Small intestine (tissue), 7 donors: ENCODE results near the gene SH3RF2. TPM values are rescaled to one million over a fixed set of nuclear protein-coding genes. Genes with fewer than 3 reads are reported as not detected.

Experiments
- DNase-seq, 2 donors: peaks; one replicate each; pipeline versions ENCODE4 v3.0.0 to v3.0.0-alpha.2; 2013
- FAIRE-seq: peaks from 2 replicates; lab custom pipeline; 2012; peaks lifted over from hg19 to GRCh38; lab: Jason Lieb, UNC
- H3K27ac ChIP-seq, 3 donors: one replicate each; pipeline ENCODE4 v1.5.1; 2013; ENCODE audit warnings: low read length in 2 of 3, mild to moderate bottlenecking in 2 of 3, control low read depth in 1 of 3, inconsistent platforms in 1 of 3, low read depth in 1 of 3, moderate library complexity in 1 of 3
- H3K27me3 ChIP-seq, 3 donors: one replicate each; pipeline ENCODE4 v1.6.1; 2013; ENCODE audit warnings: low read length in 3 of 3, inconsistent platforms in 1 of 3; ENCODE audit not compliant: control insufficient read depth in 3 of 3, insufficient read depth in 3 of 3
- H3K36me3 ChIP-seq, 3 donors: one replicate each; pipeline ENCODE4 v1.6.1; 2013; ENCODE audit warnings: low read length in 3 of 3, inconsistent platforms in 1 of 3, low read depth in 1 of 3, mild to moderate bottlenecking in 1 of 3, moderate library complexity in 1 of 3; ENCODE audit not compliant: control insufficient read depth in 3 of 3, insufficient read depth in 2 of 3
- H3K4me1 ChIP-seq, 3 donors: one replicate each; pipeline ENCODE4 v1.6.1; 2013; ENCODE audit warnings: low read length in 2 of 3, inconsistent platforms in 1 of 3, low read depth in 1 of 3, mild to moderate bottlenecking in 1 of 3, moderate library complexity in 1 of 3; ENCODE audit not compliant: control insufficient read depth in 3 of 3, insufficient read depth in 2 of 3
- H3K4me3 ChIP-seq, 3 donors: one replicate each; pipeline ENCODE4 v1.5.1; 2013; ENCODE audit warnings: low read length in 3 of 3, control low read depth in 1 of 3, inconsistent platforms in 1 of 3, low read depth in 1 of 3, mild to moderate bottlenecking in 1 of 3, moderate library complexity in 1 of 3
- H3K9me3 ChIP-seq, 2 donors: one replicate each; pipeline ENCODE4 v1.6.1; 2013; ENCODE audit warnings: low read depth in 1 of 2, low read length in 1 of 2; ENCODE audit not compliant: control insufficient read depth in 2 of 2, insufficient read depth in 1 of 2
- WGBS, 3 donors: extraction: QIAGEN DNeasy Blood & Tissue Kit; methylation state at CpG; one replicate each; pipeline ENCODE4 v1.1.7; 2013; 5-methylcytosine and 5-hydroxymethylcytosine counted together
- polyA plus RNA-seq, 4 donors: library from polyadenylated mRNA; stranded (reverse) in 3 of 4; unstranded in 1 of 4; fragments of 200-250 nt in 3 of 4; fragments of 120-200 nt in 1 of 4; gene quantifications; one replicate each; pipeline versions ENCODE4 v1.2.1 to v1.2.3, GENCODE V29; 2013
- donor health status: healthy with polysubstance abuse.
- donor health status: control.
- donor health status: control.
- donor health status: Bipolar disorder and iron deficiency.
- donor health status: healthy.

Gene SH3RF2
- polyA plus RNA-seq, 4 donors, result 14.3 to 44.0 (median 24.3) TPM

DNA sequence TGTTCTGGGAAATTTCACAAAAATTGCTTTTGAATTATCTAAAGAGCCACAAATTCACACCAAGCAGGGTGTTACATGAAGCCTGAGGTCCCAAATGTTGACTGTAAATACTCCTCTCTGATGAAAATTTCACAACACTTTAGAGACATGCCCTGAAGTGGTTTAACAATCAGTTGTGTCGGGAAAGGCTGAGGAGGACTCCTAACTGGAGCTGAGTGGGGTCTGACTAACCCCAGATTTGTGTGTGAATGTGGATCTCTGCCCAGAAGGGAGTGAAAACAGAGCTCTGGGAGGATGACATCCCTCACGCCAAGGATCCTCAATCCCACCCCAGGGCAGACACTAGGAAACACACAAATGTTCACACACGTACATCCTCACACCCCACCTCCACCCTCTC, 32.5 kb upstream of the SH3RF2 start:
- WGBS, 3 donors, result 65 to 83% (median 73%) methylated on average over 3 of the region's 3 CpGs

GRCh38 chr5:145904743-145905142, 31.6 kb upstream of the SH3RF2 start:
- Histone ChIP-seq H3K4me1 (no peaks in the 10 kb centered on the region), H3K9me3 (no peaks in the 10 kb centered on the region), H3K36me3 (no peaks in the 10 kb centered on the region), H3K27ac (no peak overlapping the region), H3K4me3 (no peak overlapping the region), H3K27me3 (no peaks in the 10 kb centered on the region)
- DNase-seq (no peak), FAIRE-seq (no peak)
- 81 to 83% (median 83%) methylated on average over 5 of the region's 5 CpGs for WGBS, 3 donors

More for the DNA sequence above, 32.5 kb upstream of the SH3RF2 start:
- Histone ChIP-seq H3K4me1 (no peaks in the 10 kb centered on the region), H3K4me3 (no peak overlapping the region), H3K27ac (no peak overlapping the region), H3K36me3 (no peaks in the 10 kb centered on the region), H3K27me3 (no peaks in the 10 kb centered on the region), H3K9me3 (no peaks in the 10 kb centered on the region)
- DNase-seq, result no peak
- FAIRE-seq, result no peak

- H3K4me1 ChIP-seq, result no peaks in the 10 kb centered on the region
- WGBS, 3 donors, result 67 to 77% (median 70%) methylated on average over 1 of the region's 1 CpG
- H3K27ac ChIP-seq, result no peak overlapping the region
- no peaks in the 10 kb centered on the region for H3K9me3 ChIP-seq
- FAIRE-seq, result no peak
- no peaks in the 10 kb centered on the region for H3K27me3 ChIP-seq
- no peaks in the 10 kb centered on the region for H3K36me3 ChIP-seq
- no peak overlapping the region for H3K4me3 ChIP-seq
- DNase-seq, result no peak
These were observed 30.0 kb upstream of the SH3RF2 start for GRCh38 chr5:145906401-145906800.

DNA sequence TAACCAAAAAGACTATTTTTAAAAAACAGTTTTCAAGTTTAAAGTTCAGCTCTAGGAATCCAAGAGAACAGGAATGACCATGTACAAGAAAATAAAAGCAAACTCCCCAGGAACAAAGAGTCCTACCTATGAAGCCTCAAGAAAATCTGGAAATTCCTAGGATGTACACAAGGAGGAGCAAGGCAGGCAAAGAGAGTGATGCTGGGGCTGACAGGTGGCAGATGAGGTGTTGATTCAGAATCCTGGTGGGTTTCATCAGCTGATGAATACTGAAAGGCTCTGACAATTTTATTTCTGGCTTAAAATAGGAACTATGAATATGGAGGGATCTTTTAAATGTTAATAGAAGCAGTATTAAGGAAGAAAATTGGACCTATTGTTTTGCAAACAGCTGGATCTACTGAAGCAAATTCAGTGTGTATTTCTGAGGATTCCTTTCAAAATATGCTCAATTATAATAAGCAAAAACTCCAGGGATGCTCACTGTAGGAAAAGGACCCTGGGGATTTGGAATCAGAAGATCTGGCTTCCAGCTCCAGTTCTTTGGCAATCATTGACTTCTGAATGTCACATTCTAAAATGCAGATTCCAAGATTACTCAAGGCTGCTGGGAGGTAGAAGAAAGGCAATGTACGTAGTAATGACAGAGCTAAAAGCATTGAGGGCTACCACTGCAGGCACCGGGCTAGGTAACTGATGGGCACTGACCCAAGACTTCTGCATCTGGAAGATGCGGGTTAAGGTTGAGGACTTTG, 28.0 kb upstream of the SH3RF2 start:
- DNase-seq (peak; percentile 22 to 31), FAIRE-seq (no peak)
- Histone ChIP-seq H3K36me3 (no peaks in the 10 kb centered on the region), H3K4me3 (no peak overlapping the region), H3K27ac (no peak overlapping the region), H3K4me1 (peaks cover 0 to 6% (median 0%) of the 10 kb centered on the region in 3 donors), H3K9me3 (no peaks in the 10 kb centered on the region), H3K27me3 (no peaks in the 10 kb centered on the region)
- 44 to 72% (median 46%) methylated on average over 3 of the region's 3 CpGs for WGBS, 3 donors

DNA sequence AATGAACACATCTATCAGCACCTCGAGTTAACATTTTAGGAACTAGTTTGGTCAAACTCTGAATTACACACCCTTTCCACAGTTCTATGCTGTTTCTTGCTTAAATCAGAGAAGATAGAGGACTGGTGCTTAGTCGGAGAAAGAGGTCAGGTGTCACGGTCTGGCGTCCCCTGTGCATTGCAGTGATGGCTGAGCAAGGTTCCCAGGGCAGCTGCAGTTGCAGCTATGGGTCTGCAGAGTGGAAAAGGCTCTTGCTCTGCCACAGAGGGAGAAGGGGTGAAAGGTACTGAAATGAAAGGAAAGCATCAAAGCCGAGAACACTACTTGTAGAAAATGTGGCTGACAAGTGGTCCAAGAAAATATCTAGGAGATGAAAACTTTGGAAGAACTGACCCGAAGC, 25.2 kb upstream of the SH3RF2 start:
- Histone ChIP-seq H3K27ac (no peak overlapping the region), H3K4me3 (no peak overlapping the region), H3K9me3 (no peaks in the 10 kb centered on the region), H3K4me1 (peaks cover 0 to 6% (median 0%) of the 10 kb centered on the region in 3 donors), H3K36me3 (no peaks in the 10 kb centered on the region), H3K27me3 (no peaks in the 10 kb centered on the region)
- DNase-seq, result no peak
- 72 to 80% (median 77%) methylated on average over 6 of the region's 6 CpGs for WGBS, 3 donors
- no peak for FAIRE-seq

DNA sequence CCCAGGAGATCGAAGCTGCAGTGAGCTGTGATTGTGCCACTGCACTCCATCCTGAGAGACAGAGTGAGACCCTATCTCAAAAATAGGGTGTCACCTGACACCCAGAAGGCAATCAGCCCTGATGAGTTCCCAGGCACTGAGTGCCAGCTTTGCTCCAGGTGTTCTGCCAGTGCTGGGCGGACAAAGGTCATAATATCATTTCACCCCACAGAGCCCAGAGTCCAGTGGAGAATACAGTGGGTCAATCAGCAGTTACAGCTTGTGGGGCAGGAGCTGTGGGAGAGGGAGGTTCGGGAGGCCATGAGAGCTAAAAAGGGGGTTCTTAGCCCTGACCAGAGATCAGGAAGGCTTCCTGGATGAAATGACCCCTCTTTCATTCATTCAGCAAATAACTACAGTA, 24.4 kb upstream of the SH3RF2 start:
- 25 to 64% (median 52%) methylated on average over 3 of the region's 3 CpGs for WGBS, 3 donors
- no peaks in the 10 kb centered on the region for H3K36me3 ChIP-seq
- H3K27ac ChIP-seq, result no peak overlapping the region
- H3K27me3 ChIP-seq, result no peaks in the 10 kb centered on the region
- peak; percentile 22 to 75 for DNase-seq
- H3K4me3 ChIP-seq, result no peak overlapping the region
- no peaks in the 10 kb centered on the region for H3K9me3 ChIP-seq
- no peak for FAIRE-seq
- H3K4me1 ChIP-seq, result peaks cover 0 to 6% (median 0%) of the 10 kb centered on the region in 3 donors

DNA sequence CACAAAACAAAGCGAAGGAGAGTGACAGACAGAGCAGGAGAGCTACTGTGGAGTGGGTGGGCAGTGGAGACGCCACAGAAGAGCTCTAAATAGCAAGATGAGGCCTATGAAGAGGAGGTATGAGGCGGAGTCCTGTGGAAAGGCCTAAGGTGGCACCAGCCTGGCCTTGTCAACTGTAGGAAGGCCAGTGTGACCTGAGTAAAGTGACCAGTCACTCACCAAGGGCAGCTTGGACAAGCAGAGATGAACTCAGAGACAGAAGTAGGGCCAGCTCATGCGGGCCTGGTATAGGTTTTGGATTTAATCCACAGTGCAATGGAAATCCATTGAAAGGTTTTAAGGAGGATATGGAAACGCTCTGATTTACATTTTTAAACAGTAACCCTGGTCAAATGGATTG, 23.8 kb upstream of the SH3RF2 start:
- WGBS, 3 donors, result 84 to 90% (median 88%) methylated on average over 5 of the region's 5 CpGs
- Histone ChIP-seq H3K36me3 (no peaks in the 10 kb centered on the region), H3K4me1 (peaks cover 0 to 6% (median 0%) of the 10 kb centered on the region in 3 donors), H3K27ac (no peak overlapping the region), H3K4me3 (no peak overlapping the region), H3K27me3 (no peaks in the 10 kb centered on the region), H3K9me3 (no peaks in the 10 kb centered on the region)
- FAIRE-seq (no peak), DNase-seq (no peak)

GRCh38 chr5:145913701-145914100, 22.7 kb upstream of the SH3RF2 start:
- H3K27me3 ChIP-seq, result no peaks in the 10 kb centered on the region
- H3K27ac ChIP-seq, result no peak overlapping the region
- H3K36me3 ChIP-seq, result no peaks in the 10 kb centered on the region
- H3K4me3 ChIP-seq, result no peak overlapping the region
- no peak for DNase-seq
- H3K4me1 ChIP-seq, result peaks cover 0 to 6% (median 0%) of the 10 kb centered on the region in 3 donors
- FAIRE-seq, result no peak
- no peaks in the 10 kb centered on the region for H3K9me3 ChIP-seq
- WGBS, 3 donors, result 92 to 95% (median 93%) methylated on average over 7 of the region's 7 CpGs
